NCI-H146 (cell line): ENCODE measurements around the gene TMCO1.
"Not testable (repeated sequence)": the region's sequence is repeated elsewhere in the genome, so short reads cannot be mapped to it uniquely, and the experiment has no call there.

Experiments
- DNase-seq: peaks from one replicate; lab custom pipeline; 2025; lab: John Stamatoyannopoulos, UW

Gene TMCO1

GRCh38 chr1:165747632-165748447 lies 20.8 kb downstream of the TMCO1 start:
- no peak for DNase-seq

DNA sequence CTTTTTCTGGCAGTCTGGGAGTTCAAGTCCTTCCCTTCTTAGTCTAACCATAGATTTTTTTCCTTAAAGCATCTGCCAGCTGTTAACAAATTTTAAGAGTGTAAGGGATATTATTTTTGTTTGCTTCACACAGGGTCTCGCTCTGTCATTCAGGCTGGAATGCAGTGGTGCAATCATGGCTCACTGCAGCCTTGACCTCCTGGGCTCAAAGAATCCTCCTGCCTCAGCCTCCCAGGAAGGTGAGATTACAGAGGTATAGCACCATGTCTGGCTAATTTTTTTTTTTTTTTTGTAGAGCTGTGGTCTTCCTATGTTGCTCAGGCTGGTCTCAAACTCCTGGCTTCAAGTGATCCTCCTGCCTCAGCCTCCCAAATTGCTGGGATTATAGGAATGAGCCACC lies 23.8 kb downstream of the TMCO1 start:
- not testable (repeated sequence) for DNase-seq

- DNase-seq: no peak
Measured at GRCh38 chr1:165742194-165742593, 26.5 kb downstream of the TMCO1 start.

GRCh38 chr1:165738794-165739193 lies 29.9 kb downstream of the TMCO1 start:
- DNase-seq: no peak

DNA sequence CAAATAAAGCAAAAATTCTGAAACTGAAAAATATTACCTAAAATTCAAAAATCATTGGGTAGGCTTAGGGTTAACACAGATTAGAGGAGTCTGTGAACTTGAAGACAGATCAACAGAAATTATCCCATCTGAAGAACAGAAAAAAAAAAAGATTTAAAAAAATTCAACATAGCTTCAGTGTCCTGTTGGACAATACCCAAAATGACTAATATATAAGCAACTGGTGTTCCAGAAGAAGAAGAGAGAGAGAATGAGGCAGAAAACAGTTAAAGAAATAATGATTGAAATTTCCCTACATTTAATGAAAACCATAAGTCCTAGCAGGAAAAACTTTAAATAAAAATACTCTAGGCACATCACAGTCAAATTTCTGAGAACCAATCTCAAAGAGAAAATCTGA lies 31.5 kb downstream of the TMCO1 start:
- no peak for DNase-seq

- DNase-seq: no peak
Measured at GRCh38 chr1:165734906-165735305, 33.8 kb downstream of the TMCO1 start.

DNA sequence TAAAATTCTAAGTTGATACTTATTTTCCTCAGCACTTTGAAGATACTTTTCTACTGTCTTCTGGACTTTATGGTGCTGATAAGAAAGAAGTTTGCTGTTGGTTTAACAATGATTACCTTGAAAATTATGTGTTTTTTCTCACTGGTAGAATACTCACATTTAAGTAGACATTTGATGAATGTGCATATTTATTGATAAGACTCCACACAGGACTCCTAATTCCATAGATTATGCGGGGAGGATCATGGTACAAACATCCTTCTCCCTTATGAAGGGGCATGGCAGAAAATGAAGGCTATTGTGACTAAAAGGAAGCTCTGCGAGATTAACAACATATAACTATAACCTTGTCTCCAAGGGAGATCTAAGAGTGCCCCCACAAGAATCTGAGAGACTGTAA lies 41.8 kb downstream of the TMCO1 start:
- no peak for DNase-seq

- DNase-seq: peak; percentile 21
Measured at GRCh38 chr1:165726169-165726568, 42.5 kb downstream of the TMCO1 start.

- peak; percentile 38 for DNase-seq
Measured at GRCh38 chr1:165717918-165718515, 50.7 kb downstream of the TMCO1 start.

DNA sequence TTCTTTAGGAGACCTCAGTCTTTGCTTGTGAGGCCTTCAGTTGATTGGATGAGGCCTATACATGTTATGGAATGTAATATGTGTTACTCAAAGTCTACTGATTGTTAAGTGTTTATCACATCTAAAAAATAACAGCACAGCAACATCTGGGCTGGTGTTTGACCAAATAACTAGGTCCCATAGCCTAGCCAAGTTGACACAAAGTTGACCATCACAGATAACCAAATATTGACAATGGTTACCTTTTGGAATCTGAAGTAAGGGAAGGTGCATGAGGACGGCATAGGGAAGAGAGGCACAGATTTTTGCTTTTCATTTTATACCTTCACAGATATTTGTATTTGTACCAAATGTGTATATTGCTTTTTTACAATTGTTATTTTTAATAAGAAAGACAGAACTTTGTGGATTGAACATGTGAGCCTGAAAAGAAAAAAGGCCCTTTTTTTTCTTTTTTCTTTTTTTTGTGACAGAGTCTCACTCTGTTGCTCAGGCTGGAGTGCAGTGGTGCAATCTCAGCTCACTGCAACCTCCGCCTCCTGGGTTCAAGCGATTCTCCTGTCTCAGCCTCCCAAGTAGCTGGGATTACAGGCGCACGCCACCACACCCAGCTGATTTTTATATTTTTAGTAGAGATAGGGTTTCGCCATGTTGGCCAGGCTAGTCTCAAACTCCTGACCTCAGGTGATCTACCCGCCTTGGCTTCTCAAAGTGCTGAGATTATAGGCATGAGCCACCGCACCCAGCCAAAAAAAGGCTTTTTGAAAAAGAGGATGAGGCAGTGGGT lies 52.2 kb downstream of the TMCO1 start:
- DNase-seq: not testable (repeated sequence)

DNA sequence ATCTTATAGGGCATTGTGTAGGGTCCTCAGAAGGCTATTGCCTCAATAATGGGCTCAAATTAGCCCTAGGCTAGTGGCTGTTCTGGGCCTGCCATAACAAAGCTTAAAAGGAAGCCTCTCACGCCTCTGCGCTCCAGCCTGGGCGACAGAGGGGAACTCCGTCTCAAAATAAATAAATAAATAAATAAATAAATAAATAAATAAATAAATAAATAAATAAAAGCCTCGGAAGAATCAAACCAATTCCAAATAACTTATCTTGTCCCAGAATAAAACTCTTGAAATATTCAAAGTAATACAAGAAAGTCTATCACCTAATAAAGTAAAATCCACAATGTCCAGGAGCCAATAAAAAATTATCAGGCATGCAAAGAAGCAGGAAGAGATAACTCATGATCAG lies 55.9 kb downstream of the TMCO1 start:
- DNase-seq: no peak

GRCh38 chr1:165707984-165708706 lies 60.5 kb downstream of the TMCO1 start:
- DNase-seq: no peak

GRCh38 chr1:165703648-165704047 lies 65.0 kb downstream of the TMCO1 start:
- no peak for DNase-seq

- not testable (repeated sequence) for DNase-seq
Measured at GRCh38 chr1:165701922-165702321, 66.7 kb downstream of the TMCO1 start.

DNA sequence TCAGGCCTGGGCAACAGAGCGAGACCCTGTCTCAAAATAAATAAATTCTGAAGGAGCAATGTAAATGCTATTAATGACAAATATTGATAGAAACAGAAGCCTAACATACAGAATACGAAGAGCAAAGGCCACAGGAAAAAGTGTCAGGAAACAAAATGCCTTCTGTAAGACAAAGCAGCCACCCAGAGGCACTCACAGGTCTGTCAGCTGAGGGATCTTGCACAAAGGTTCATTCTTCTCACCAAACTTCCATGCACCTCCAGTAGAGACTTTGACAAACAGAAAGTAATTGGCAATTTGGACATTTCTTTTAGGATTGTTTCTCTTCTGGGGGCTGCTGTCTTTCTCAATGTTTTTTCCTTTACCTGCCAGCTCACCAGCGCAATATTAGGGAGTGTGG lies 69.1 kb downstream of the TMCO1 start:
- no peak for DNase-seq

DNA sequence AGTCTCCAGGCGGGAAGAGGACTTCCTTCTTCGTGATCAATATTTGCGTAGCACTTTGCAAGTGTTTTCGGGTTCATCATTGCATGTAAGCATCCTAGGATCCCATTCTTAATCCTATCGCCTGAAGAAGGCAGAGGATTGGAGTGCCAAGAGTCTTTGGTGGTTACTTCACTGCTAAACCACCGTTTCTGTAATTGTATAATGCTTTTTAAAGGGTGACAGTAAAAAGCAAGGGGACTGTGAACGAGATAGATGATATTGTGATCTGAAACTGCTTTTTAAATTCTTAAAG lies 70.0 kb downstream of the TMCO1 start:
- DNase-seq: no peak

DNA sequence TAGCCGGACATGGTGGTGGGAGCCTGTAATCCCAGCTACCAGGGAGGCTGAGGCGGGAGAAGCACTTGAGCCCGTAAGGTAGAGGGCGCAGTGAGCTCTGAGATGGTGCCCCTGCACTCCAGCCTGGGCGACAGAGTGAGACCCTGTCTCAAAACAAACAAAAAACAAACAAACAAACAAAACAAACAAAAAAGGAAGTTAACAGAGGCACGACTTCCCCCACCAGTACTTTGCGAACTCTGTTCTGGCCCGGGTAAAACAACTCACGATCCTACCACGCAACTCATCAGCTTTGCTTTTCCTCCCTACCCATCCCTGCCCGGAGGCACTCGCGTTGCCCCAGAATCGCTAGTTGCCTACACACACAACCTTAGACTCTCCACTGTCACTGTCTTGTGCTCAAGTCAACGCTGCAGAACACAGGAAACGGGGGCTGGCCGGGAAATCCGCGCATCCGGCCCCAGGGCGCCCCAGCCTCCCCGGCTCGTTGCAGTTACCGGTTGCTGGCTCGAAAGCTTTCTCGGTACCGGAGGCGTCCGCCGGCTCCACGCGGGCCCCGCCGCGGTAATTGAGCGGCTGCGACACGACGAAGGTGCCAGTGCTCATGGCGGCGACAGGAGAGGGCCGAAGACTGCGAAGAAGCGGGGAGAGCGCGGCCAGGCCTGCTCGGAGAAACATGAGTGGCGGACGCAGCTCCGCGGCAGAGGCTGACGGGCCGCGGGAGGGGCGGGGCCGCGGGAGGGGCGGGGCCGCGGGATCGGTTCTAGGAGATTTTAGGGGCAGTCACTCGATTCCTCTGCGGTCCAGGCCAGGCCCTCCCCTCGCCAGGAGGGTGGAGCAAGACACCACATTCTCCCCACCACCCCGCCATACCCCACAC lies 70.5 kb downstream of the TMCO1 start, which contains the start of gene ALDH9A1:
Gene ALDH9A1 (minus strand): TSS at position 682 of the 880 bp plus-strand sequence. CDS start 4 bp downstream, at position 678.
- peak; percentile 94 for DNase-seq

- peak; percentile 36 for DNase-seq
Measured at GRCh38 chr1:165697491-165697880, 71.2 kb downstream of the TMCO1 start.

GRCh38 chr1:165696625-165697100 lies 72.0 kb downstream of the TMCO1 start:
- no peak for DNase-seq

GRCh38 chr1:165695031-165695430 lies 73.6 kb downstream of the TMCO1 start:
- DNase-seq: no peak

DNA sequence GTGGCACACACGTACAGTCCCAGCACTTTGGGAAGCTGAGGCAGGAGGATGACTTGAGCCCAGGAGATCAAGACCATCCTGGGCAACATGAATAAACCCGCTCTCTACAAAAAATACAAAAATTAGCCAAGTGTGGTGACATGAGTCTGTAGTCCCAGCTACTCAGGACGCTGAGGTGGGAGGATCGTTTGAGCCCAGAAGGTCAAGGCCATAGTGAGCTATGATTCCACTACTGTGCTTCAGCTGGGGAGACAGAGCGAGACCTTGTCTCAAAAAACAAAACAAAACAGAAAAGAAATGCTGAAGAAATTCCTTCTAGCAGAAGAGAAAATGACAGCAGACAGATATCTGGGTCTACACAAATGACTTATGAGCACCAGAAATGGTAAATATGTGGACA lies 80.6 kb downstream of the TMCO1 start:
- no peak for DNase-seq
